EL (cell line): ENCODE measurements around the gene OSBPL1A.
A peak's percentile ranks its signal among the peaks of the same experiment; 100 is the strongest.

Experiments used
- DNase-seq: peaks from one replicate; pipeline ENCODE4 v3.0.0-alpha.2; 2016

The OSBPL1A gene

DNA sequence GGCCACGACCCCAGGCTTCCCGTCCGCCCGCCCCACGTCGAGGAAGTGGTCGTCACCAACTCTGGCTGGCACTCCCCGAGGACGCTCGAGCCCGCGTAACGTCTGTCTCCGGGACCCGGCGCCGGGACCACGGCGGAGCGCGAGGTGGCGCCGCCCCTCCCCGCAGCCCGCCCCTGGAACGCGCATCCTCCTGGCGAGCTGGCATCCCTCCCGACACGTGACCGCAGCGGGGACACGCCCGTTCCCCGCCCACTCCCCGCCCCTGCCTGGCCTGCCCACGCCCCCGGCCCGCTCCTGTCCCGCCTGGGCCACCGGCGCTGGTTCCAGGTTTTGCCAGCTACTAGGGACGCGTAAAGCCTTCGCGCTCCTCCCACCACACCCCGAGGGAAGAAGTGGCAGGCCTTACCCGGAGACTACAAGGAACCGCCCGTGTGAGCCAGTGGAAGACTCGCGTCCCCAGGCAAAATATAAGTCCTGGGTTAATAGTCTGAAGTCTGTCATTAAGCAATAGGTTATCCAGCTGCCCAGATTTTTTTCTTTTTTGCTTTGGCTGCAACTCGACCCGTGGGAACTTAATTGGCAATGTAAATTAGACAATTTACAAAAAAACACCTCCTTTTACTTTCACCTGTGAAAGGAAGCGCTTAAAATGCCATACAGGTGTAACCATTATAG, at the start of gene OSBPL1A:
OSBPL1A (minus strand) TSS at position 131 of the 675 bp plus-strand sequence. CDS start 20,291 bp downstream, outside the sequence.
- DNase-seq: peak; percentile 93

DNA sequence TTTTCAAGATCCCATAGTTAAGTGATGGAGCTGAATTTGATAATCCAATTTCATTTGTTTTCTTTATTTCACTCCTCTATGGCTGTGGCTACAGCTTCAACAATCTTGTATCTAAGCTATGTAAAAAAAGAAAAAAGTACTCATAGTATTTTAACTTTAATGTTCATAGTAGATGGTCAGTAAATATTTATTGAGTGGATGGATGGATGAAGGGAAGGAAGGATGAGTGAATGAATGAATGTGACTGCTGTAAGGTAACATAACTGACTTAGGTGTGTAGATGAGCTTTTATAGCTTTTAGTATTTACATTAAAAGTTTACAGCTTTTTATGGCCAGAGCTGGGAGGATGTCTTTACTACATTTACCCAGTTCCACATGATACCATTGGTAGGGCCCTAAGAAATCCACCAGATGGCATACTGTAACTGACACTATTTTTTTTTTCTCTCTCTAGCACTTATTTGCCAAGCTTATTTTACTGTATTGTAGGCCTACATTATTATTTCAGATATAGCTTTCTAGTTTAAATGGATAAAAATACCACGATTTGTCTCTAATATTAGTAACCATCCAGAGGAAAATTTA, 49.4 kb upstream of the OSBPL1A start:
- DNase-seq: no peak

DNA sequence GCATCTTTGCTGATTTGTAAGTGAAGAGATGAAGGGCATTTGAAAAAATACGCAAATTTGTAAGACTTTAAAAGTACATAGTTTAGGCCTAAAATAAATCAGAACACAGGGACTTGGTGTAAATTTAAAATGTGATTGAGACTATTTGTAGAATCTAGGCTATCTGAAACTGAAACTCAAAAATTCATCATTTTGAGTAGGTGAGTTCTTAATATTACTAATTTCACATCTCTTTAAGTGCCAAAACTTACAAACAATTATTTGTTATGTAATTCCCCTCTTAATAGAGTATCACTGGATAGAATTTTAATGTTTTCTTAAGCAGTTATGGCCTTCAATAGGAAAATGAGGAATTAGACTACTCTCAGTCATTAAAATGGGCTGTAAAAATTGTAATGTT, 48.8 kb upstream of the OSBPL1A start:
- no peak for DNase-seq

DNA sequence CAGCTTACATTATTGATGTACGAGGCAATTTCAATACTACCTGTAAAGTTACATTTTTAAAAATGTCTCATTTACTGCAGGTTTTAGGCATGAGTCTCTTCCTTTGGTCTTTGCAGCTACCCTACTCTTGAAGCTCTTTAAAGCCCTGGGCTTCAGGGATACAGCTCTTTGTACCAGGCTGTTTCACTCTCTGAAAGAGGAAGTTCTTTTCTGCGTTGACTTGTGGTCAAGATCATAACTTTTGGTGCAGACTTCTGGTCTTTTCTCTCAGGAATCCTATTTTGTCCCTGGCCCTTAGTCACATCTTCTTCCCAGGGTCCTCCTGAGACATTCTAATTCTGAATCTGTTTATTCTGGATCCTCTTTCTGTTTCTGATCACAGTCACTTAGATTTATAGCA, 46.2 kb upstream of the OSBPL1A start:
- no peak for DNase-seq

DNA sequence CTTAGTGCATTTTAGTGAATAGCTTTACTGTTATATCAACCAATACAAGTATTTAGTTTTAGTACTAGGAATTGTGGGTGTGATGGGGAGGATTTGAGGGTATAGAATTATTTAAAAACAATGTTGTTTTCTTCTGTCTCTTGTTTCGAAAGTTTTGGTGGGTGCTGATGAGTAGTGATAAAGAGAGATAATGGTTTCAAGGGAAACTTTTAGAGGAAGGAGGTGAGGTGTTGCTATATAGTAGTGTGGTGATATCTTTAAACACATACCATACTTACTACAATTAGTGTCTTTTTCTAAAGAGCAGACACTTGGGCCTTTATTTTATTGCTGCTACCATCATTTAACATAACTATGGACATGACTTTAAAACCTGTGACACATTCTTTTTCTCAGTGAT, 39.3 kb upstream of the OSBPL1A start:
- DNase-seq: no peak

DNA sequence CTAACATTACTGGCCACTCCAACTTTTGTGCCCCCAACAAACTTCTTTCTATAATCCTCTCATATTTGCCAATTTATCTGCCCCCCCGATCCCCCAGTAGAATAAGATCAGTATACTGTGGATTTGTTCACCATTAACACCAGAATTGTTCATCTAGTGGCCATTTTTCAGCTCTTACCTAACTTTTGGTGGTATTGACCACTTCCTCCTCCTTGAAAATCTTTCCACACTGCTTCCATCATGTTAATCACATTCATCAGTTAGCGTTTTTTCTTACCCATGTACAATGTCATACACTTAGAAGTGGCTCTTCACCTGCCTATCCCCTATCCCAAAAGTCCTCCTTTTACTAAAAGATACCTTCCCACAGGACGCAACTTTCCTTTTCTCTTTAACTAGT, 35.0 kb upstream of the OSBPL1A start:
- no peak for DNase-seq

DNA sequence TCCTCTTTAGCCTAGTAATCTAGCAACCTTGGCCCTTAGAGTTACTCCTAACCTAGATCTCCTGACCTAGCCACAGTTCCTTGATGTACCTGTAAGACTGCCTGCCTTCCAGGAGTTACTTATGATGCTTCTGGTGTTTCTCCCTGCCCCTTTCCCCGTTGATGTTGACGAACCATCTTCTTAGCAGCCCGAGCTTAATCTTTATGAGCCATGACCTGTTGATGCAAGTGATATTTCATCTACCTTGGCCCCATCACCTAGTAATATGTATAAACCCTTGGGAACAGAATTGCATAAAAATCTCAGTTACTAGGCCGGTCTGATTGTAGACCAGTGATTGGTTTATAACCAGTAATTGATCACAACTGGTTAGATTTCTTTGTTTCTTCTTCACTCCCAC, 31.6 kb upstream of the OSBPL1A start:
- no peak for DNase-seq

DNA sequence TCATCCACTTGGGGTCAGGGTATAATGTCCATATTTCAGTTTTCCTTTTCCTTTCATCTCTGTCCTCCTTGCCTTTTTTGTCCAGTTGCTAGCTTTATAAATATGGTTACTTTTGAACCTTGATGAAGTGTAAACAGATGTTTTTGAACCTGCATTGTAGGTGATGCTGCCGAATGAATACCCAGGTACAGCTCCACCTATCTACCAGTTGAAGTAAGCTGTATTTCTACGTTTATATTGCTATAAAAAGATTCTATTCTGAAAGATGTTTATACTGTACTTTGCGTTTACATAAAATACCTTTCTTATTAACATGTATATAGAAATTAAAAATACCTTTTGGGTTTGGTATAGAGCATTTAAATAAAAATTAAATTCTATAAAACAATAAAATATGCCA, 31.1 kb upstream of the OSBPL1A start:
- DNase-seq: no peak

DNA sequence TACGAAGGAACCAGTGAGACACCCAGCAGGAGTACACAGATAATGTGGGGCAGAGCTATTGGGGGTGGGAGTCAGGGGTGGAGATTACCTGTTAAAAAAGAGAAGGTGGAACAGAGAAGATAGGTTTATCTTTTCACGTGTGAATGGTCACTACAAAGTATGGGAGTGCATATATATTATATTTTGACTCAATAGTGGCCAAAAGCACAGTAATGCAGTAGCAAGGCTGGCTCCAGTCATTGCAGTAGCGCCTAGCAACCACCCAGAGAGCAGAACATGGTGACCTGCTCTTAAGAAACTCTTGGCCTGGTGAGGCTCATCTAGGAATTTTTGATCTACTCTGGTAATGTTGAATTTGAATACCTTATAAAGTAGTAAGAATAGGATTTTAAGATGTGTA, 29.9 kb upstream of the OSBPL1A start:
- peak; percentile 14 for DNase-seq

DNA sequence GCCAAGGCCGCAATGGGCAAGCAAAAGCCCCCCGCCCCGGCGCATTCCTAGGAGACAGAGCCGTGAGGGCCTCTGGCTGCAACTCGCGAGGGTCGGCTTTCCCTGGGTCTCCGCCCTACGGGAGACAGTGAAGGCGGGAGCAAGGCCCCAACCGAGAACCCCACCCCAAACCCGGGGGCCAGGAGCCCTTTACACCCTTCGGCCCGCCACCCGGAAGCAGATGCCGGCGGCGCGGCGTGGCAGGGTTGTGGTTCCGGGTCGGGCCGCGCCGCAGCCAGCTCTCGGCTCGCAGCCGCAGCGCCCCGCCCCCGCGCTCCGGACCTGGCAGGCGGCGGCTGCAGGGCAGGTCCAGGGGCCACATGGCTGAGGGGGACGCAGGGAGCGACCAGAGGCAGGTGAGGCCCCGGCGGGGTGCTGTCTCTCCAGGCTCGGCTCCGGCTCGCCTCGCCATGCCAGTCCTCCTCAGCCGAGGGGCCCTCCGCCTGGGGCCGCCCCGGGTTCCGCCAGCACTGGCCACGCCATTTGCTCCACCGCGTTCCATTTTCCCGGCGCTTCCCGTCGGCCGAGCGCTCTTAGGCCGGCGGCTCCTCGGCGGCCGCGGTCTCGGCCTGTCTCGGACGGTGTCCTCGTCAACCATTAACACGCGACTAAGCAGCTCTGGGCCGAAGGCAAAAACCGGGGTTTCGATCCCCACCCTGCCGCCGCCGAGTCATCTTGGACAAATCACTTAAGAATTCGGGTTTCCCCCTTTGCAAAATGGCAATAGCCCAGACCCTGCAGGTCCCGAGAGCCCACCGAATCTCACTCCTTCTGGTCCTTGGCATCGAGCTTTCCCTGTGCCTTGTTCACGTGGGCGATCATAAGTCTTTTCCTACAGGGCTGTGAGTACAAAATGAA, 29.0 kb upstream of the OSBPL1A start, which contains the start of gene IMPACT:
IMPACT (plus strand) TSS at position 273 of the 897 bp plus-strand sequence; CDS start at position 360, 87 bp downstream.
- DNase-seq: peak; percentile 86

DNA sequence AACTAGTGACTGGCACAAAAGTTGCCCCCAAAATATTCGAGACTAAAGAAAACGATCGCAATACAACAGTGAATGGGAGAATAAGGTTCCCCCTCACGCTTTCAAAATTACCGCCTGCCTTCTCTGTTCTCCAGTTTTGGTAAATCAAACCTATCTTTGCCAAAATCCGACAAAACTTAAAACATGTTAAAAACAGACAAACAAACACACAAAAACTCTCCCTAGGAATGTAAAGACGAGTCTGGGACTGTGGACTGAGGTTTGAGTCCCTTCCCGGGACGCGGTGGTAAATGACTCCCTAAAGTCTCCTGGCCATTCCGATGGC, 28.4 kb upstream of the OSBPL1A start:
- no peak for DNase-seq

DNA sequence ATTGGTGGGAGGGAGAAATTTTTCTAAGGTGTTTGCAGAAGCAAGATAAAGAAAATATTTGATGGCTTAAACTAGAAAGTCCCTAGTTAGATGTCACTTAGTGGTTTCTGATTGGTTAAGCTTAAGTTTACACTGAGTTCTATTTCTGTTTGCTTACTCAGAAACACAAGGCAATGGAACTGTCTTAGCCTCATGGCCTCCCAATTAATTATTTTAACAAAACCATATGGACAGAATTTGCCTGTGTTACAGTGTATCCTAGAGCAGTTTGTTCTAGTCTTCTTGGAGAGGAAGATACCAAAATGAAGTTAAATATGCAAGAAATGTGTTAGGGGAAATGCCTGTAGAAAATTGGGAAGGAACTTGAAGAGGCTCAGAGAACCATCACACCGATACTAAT, 24.2 kb upstream of the OSBPL1A start:
- DNase-seq: no peak

DNA sequence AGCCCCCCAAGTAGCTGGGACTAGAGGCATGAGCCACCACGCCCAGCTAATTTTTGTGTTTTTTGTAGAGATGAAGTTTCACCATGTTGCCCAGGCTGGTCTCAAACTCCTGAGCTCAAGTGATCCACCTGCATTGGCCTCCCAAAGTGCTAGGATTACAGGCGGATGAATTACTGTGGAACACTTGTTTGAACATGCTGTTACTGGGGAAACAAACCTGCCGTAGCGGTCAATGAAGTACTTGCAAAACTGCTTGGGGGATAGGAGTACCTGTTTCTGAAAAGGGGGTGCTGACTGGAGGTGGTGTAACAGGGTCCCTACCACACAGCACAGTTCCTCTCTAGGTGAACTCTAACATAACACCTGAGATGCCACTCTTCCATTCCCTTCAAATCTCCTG, 22.9 kb upstream of the OSBPL1A start:
- no peak for DNase-seq

DNA sequence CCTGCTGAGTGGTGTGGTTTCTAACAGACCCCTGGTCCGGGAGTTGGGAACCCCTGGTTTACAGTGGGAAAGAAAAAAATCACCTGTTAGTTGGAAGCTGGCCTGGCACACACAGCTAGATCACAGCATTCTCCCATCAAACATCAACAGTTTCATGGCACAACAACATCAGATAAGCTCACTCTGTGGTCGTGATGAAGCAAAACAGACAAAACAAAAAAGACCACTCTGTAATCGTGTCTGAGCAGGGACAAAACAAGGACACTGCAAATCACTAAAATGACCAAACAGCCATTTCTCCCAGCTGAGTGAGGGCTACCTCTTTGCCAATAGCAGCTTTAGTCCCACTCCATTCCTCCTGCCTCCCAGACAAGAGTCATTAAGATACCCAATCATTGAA, 19.9 kb upstream of the OSBPL1A start:
- DNase-seq: no peak

DNA sequence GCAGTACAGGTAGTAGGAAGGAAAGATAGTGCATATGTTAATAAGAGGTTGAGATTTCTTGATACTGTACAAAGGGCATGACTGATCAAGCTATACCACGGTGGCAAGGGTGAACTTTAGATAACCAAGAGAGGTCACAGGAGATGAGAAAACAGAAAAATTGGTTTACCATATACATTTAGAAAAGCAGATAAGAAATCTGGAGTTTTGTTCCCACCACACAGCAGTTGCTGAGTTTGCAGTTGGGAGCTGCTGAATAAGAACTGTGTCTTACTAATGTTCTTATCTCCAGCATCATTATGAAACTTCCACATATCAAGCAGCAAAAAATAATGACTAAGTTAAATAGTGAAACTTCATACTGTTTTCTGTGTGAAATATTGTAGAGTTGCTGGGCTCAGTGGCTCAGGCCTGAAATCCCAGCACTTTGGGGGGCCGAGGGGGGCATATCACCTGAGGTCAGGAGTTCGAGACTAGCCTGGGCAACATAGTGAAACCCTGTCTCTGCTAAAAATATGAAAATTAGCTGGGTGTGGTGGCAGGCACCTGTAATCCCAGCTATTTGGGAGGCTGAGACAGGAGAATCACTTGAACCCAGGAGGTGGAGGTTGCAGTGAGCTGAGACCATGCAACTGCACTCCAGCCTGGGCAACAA, 16.9 kb upstream of the OSBPL1A start:
- DNase-seq: no peak

DNA sequence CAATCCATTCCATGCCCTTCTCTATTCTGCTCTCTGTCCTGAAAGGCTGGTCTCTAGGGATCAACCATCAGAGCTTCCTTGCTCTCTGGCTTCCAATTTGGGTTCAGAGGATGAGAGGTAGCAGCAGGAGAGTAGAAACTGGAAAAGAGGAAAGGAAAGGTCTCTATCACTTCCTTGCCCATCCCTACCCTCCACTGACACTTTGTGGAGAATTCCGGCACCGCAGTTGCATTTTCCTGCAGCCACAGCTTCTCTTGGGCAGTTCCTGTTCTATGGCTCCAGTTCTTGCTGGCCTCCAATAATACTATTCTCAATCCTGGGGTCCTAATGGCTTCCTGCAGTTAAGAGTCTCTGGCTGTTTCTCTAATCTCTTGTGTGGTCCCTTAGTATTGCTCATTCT, 15.5 kb upstream of the OSBPL1A start:
- DNase-seq: peak; percentile 21

DNA sequence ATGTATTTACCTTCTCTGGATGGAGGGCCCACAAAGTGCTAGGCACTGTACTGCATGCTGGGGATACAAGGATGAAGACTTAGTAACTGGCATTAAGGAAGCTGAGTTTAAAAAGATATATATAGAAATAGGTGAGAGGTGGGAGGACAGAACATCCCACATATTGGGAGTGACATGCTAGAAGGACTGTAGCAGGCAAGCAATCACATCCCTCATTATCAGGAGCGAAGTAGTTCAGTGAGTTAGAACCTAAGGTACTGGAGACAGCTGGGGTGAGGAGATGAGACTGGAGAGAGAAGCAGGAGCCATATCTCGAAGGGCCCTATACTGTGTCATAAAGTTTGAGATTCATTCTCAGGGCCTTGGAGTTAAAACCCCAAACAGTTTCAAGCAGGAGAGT, 10.9 kb upstream of the OSBPL1A start:
- no peak for DNase-seq

DNA sequence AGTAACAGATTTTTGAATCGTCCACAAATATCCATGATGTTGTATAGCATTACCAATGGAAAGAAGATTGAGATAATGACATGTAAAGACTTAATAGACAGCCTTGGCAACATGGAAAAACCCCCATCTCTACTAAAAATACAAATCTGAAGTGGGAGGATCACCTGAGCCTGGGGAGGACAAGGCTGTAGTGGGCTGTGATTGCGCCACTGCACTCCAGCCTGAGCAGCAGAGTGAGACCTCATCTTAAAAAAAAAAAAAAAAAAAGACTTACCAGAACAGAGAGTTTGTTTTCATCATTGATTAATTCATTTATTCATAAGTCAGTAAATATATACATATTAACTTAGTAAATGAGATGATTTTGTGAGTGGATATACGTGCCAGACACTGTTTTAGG, 7.0 kb upstream of the OSBPL1A start:
- no peak for DNase-seq

DNA sequence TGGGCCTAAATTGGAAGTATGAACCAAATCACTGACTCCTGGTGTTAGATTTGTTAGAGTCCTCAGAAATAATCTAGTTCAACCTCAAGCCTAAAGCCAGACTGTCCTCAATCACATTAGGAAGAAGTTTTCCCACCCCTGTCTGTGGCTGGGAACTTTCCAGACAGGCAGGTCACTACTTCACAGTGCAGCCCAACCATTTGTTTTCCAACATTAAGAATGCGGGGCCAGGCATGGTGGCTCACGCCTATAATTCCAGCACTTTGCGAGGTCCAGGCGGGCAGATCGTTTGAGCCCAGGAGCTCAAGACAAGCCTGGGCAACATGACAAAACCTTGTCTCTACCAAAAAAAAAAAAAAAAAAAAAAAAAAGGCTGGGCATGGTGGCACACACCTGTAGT, 5.5 kb upstream of the OSBPL1A start:
- no peak for DNase-seq

DNA sequence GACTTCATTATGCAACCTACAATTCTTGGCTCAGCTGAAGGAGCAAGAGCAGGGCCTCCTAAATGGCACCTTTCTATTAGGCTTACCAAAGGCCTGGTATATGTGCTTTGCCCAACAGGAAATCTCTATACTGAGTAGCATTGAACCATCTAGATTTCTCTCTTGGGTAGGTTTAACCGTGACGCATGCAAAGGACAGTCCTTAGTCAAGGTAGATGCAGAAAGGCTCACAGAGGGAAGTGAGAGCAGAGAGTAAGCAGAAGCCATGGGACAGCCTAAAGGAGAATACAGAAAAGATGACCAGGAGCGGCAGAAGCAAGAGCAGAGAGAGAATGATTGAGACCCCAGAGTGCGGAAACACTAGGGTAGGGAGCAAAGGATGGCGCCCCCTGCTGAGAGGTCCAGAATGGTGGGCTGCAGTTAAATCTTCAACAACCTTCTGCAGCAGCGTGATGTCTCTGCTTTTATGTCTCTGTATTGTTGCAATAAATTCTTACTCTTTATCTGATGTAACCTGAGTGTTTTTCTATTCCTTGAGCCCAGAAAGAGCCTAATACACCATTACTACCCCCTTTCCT, 4.7 kb upstream of the OSBPL1A start:
- no peak for DNase-seq

DNA sequence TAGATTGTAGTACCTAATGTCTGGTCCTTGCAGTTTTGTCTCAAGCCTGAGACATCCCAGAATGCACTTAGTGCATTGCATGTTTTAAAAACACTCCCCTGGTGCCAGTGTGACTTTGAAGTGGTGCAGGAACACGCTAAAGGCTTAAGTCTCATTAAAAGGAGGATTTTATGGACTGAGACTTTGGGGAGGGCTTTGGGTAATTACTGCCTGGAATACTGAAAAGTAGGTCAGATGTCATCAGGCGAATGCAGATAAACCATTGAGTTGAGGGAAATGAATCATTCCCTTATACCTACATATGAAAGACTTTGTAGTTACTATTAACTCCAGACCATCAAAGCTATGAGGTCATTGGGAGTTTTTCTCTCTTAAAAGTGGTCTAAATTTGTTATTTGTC, 3.0 kb upstream of the OSBPL1A start:
- DNase-seq: no peak

DNA sequence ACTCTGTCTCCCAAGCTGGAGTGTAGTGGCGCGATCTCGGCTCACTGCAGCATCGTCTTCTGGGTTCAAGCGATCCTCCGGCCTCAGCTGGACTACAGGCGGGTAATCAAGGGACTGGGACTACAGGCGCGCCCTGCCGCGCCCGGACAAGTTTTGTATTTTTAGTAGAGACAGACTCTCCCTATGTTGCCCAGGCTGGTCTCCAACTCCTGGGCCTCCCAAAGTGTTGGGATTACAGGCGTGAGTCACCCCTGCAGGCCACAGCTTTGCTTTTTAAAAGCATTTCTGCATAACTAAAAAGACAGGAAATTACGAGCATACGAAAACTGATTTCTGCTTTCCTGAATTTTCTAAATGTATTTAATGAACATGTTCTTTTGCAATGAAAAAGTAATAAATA, 916 bp upstream of the OSBPL1A start:
- DNase-seq: peak; percentile 70

DNA sequence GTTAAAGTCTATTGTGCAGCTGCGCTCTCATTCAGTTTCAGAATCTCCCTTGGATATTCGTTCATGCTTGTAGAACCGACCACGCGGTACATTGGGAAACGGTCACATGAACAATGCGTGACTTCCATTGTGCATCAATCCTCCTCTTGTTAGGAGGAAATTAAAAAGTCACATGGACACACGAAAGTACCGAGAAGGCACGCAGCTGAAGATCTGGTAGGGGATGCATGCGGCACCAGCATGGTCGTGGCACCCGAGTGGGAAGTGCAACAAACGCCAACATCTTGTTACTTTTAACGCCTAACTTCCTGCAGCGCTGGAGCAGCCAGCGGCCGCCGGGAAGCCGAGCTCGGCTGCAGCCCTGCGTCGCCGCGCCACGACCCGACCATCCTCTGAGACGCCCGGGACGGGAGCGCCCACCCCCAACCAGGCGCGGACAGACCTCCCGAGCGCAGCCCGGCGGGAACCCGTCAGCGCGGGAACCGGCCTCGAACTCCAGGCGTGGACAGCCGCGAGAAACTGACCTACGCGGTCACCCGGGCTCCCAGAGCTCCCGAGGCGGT, 412 bp downstream of the OSBPL1A start:
- peak; percentile 62 for DNase-seq
